ENCODE measurements around the gene CCDC188.
A peak's percentile ranks its signal among the peaks of the same experiment; 100 is the strongest.

Gene CCDC188

GRCh38 chr22:20116951-20117632 lies 33.8 kb downstream of the CCDC188 start, which contains the start of gene TRMT2A:
Gene TRMT2A, minus strand, starts transcription at chr22:20117226. Its CDS starts 320 bp downstream, at chr22:20116906.
- peak; percentile 94 for DNase-seq (ENCODE audit: low read depth)

GRCh38 chr22:20116376-20116950 lies 34.4 kb downstream of the CCDC188 start:
- no peak for DNase-seq (ENCODE audit: low read depth)

- no peak for DNase-seq (ENCODE audit: low read depth)
Observed at GRCh38 chr22:20115691-20116375, 35.0 kb downstream of the CCDC188 start, which contains the start of gene RANBP1. Gene RANBP1, plus strand, starts transcription at chr22:20116104. Its CDS starts 81 bp downstream, at chr22:20116185.

GRCh38 chr22:20114506-20115475 lies 36.1 kb downstream of the CCDC188 start:
- no peak for DNase-seq (ENCODE audit: low read depth)

- no peak for DNase-seq (ENCODE audit: low read depth)
Observed at GRCh38 chr22:20113551-20114310, 37.1 kb downstream of the CCDC188 start.

GRCh38 chr22:20112623-20113511 lies 38.0 kb downstream of the CCDC188 start:
- no peak for DNase-seq (ENCODE audit: low read depth)

- no peak for DNase-seq (ENCODE audit: low read depth)
Observed at GRCh38 chr22:20111689-20112622, 38.9 kb downstream of the CCDC188 start.

- DNase-seq (ENCODE audit: low read depth), result no peak
Observed at GRCh38 chr22:20111045-20111688, 39.7 kb downstream of the CCDC188 start.

- no peak for DNase-seq (ENCODE audit: low read depth)
Observed at GRCh38 chr22:20110359-20110985, 40.4 kb downstream of the CCDC188 start.

GRCh38 chr22:20109411-20110358 lies 41.2 kb downstream of the CCDC188 start:
- DNase-seq (ENCODE audit: low read depth), result no peak

- no peak for DNase-seq (ENCODE audit: low read depth)
Observed at GRCh38 chr22:20108757-20109230, 42.1 kb downstream of the CCDC188 start.

- DNase-seq (ENCODE audit: low read depth), result no peak
Observed at GRCh38 chr22:20107951-20108756, 42.7 kb downstream of the CCDC188 start.

- no peak for DNase-seq (ENCODE audit: low read depth)
Observed at GRCh38 chr22:20107471-20107901, 43.4 kb downstream of the CCDC188 start.

GRCh38 chr22:20106849-20107237 lies 44.0 kb downstream of the CCDC188 start:
- DNase-seq (ENCODE audit: low read depth), result no peak

- DNase-seq (ENCODE audit: low read depth), result no peak
Observed at GRCh38 chr22:20106205-20106848, 44.5 kb downstream of the CCDC188 start.
